Ectodermal cell (in vitro differentiated cells): ENCODE data around the gene ZSCAN5B.
"Not testable (repeated sequence)": the region's sequence is repeated elsewhere in the genome, so short reads cannot be mapped to it uniquely, and the experiment has no call there.

ENCODE experiments used
- H3K27ac ChIP-seq: 2 replicates; pipeline ENCODE4 v1.7.0; 2013; ENCODE audit warnings: mild to moderate bottlenecking, low read depth, low read length; ENCODE audit not compliant: insufficient read depth, poor library complexity, severe bottlenecking
- H3K27me3 ChIP-seq: 2 replicates; pipeline ENCODE4 v1.7.0; 2013; ENCODE audit warnings: mild to moderate bottlenecking, low read length; ENCODE audit not compliant: insufficient read depth, control insufficient read depth, poor library complexity, severe bottlenecking
- H3K36me3 ChIP-seq: one replicate; pipeline ENCODE4 v1.7.0; 2013; ENCODE audit warnings: low read length; ENCODE audit not compliant: control insufficient read depth, insufficient read depth
- H3K4me1 ChIP-seq: one replicate; pipeline ENCODE4 v1.7.0; 2013; ENCODE audit warnings: low read length; ENCODE audit not compliant: control insufficient read depth, insufficient read depth
- H3K4me3 ChIP-seq: 2 replicates; pipeline ENCODE4 v1.7.0; 2013; ENCODE audit warnings: low read depth, low read length, control low read depth; ENCODE audit not compliant: insufficient read depth
- H3K9me3 ChIP-seq: 2 replicates; pipeline ENCODE4 v1.7.0; 2013; ENCODE audit warnings: mild to moderate bottlenecking, low read length, moderate library complexity; ENCODE audit not compliant: control insufficient read depth
- WGBS, 2 experiments: methylation state at CpG; one replicate each; pipeline ENCODE4 v1.1.7; 2013; ENCODE audit warnings: missing lambda C conversion rate in 2 of 2; 5-methylcytosine and 5-hydroxymethylcytosine counted together

ZSCAN5B gene

GRCh38 chr19:56177564-56178243 lies 19.9 kb downstream of the ZSCAN5B start:
- Histone ChIP-seq H3K9me3 (no peaks in the 10 kb centered on the region), H3K4me3 (no peak overlapping the region), H3K36me3 (no peaks in the 10 kb centered on the region), H3K27me3 (no peaks in the 10 kb centered on the region), H3K4me1 (peaks cover 16% of the 10 kb centered on the region), H3K27ac (no peak overlapping the region)
- WGBS, 2 experiments: 75 to 80% methylated on average over 11 of the region's 11 CpGs

- 90 to 91% methylated on average over 18 of the region's 18 CpGs for WGBS, 2 experiments
- no peak overlapping the region for H3K27ac ChIP-seq
- no peaks in the 10 kb centered on the region for H3K36me3 ChIP-seq
Observed at GRCh38 chr19:56176881-56177280, 20.7 kb downstream of the ZSCAN5B start.

GRCh38 chr19:56176310-56176709 lies 21.3 kb downstream of the ZSCAN5B start:
- WGBS, 2 experiments: 77 to 86% methylated on average over 9 of the region's 11 CpGs

More at GRCh38 chr19:56176881-56177280, 20.7 kb downstream of the ZSCAN5B start:
- Histone ChIP-seq H3K4me1 (peaks cover 16% of the 10 kb centered on the region), H3K9me3 (no peaks in the 10 kb centered on the region), H3K27me3 (no peaks in the 10 kb centered on the region), H3K4me3 (no peak overlapping the region)

GRCh38 chr19:56175861-56176307 lies 21.7 kb downstream of the ZSCAN5B start, which contains the start of gene GALP:
Gene GALP, plus strand, starts transcription at chr19:56176008. Its CDS starts 1,101 bp downstream, at chr19:56177109.
- H3K4me1 ChIP-seq: peaks cover 16% of the 10 kb centered on the region
- WGBS, 2 experiments: 39 to 44% methylated on average over 15 of the region's 15 CpGs

More at GRCh38 chr19:56176310-56176709, 21.3 kb downstream of the ZSCAN5B start:
- not testable (repeated sequence) for H3K4me3 ChIP-seq, H3K27me3 ChIP-seq, H3K27ac ChIP-seq, H3K36me3 ChIP-seq, H3K9me3 ChIP-seq
- peaks cover 16% of the 10 kb centered on the region for H3K4me1 ChIP-seq

GRCh38 chr19:56174550-56174949 lies 23.0 kb downstream of the ZSCAN5B start:
- no peaks in the 10 kb centered on the region for H3K9me3 ChIP-seq
- no peak overlapping the region for H3K27ac ChIP-seq
- H3K27me3 ChIP-seq: no peaks in the 10 kb centered on the region
- WGBS, 2 experiments: 81 to 83% methylated on average over 11 of the region's 11 CpGs
- peaks cover 16% of the 10 kb centered on the region for H3K4me1 ChIP-seq
- H3K4me3 ChIP-seq: no peak overlapping the region
- H3K36me3 ChIP-seq: no peaks in the 10 kb centered on the region

More at GRCh38 chr19:56175861-56176307, 21.7 kb downstream of the ZSCAN5B start, which contains the start of gene GALP:
- H3K27me3 ChIP-seq, H3K27ac ChIP-seq, H3K9me3 ChIP-seq, H3K4me3 ChIP-seq, H3K36me3 ChIP-seq: not testable (repeated sequence)

- Histone ChIP-seq H3K27ac (no peak overlapping the region), H3K27me3 (no peaks in the 10 kb centered on the region)
Observed at GRCh38 chr19:56174086-56174485, 23.5 kb downstream of the ZSCAN5B start.

GRCh38 chr19:56170261-56170660 lies 27.3 kb downstream of the ZSCAN5B start:
- Histone ChIP-seq H3K36me3 (no peaks in the 10 kb centered on the region), H3K4me1 (peaks cover 2% of the 10 kb centered on the region), H3K4me3 (no peak overlapping the region), H3K27me3 (no peaks in the 10 kb centered on the region), H3K27ac (no peak overlapping the region), H3K9me3 (no peaks in the 10 kb centered on the region)
- WGBS, 2 experiments: 83 to 84% methylated on average over 14 of the region's 14 CpGs

More at GRCh38 chr19:56174086-56174485, 23.5 kb downstream of the ZSCAN5B start:
- WGBS, 2 experiments: 34 to 35% methylated on average over 7 to 8 of the region's 9 CpGs
- Histone ChIP-seq H3K36me3 (no peaks in the 10 kb centered on the region), H3K4me3 (no peak overlapping the region), H3K9me3 (no peaks in the 10 kb centered on the region), H3K4me1 (peaks cover 16% of the 10 kb centered on the region)

- Histone ChIP-seq H3K4me1 (no peaks in the 10 kb centered on the region), H3K9me3 (no peaks in the 10 kb centered on the region), H3K27ac (no peak overlapping the region), H3K36me3 (no peaks in the 10 kb centered on the region), H3K4me3 (no peak overlapping the region), H3K27me3 (no peaks in the 10 kb centered on the region)
- 46% methylated on average over 7 of the region's 7 CpGs for WGBS, 2 experiments
Observed at GRCh38 chr19:56167064-56167578, 30.5 kb downstream of the ZSCAN5B start.

GRCh38 chr19:56163097-56163496 lies 34.5 kb downstream of the ZSCAN5B start:
- H3K4me1 ChIP-seq: no peaks in the 10 kb centered on the region
- H3K36me3 ChIP-seq: no peaks in the 10 kb centered on the region
- H3K4me3 ChIP-seq: no peak overlapping the region
- no peaks in the 10 kb centered on the region for H3K27me3 ChIP-seq
- 96 to 97% methylated on average over 13 of the region's 13 CpGs for WGBS, 2 experiments
- H3K9me3 ChIP-seq: no peaks in the 10 kb centered on the region
- H3K27ac ChIP-seq: no peak overlapping the region

- no peaks in the 10 kb centered on the region for H3K36me3 ChIP-seq
- H3K27ac ChIP-seq: no peak overlapping the region
- 89 to 90% methylated on average over 9 of the region's 9 CpGs for WGBS, 2 experiments
- H3K4me1 ChIP-seq: no peaks in the 10 kb centered on the region
- no peak overlapping the region for H3K4me3 ChIP-seq
- H3K9me3 ChIP-seq: no peaks in the 10 kb centered on the region
- H3K27me3 ChIP-seq: no peaks in the 10 kb centered on the region
Observed at GRCh38 chr19:56162258-56162657, 35.3 kb downstream of the ZSCAN5B start.
